Thoracic aorta (tissue), 2 donors: Measurements from ENCODE around the gene HSPA8. TPM values are rescaled to one million over a fixed set of nuclear protein-coding genes. Genes with fewer than 3 reads are reported as not detected.
A peak's percentile ranks its signal among the peaks of the same experiment; 100 is the strongest.

Source experiments
- ATAC-seq: fragments of 150-250 bp; one replicate; pipeline ENCODE4 v1.8.0; 2017; ENCODE audit warnings: low read depth; ENCODE audit not compliant: insufficient number of reproducible peaks, low FRiP score
- DNase-seq: peaks from one replicate; pipeline ENCODE4 v3.0.0-alpha.2; 2020; ENCODE audit warnings: low spot score
- H3K27ac ChIP-seq, 2 donors: fragments of 200-600 bp; sonication (generic); 1 replicate in 1 of 2; 2 replicates in 1 of 2; pipeline ENCODE4 v1.5.1; 2016; ENCODE audit warnings: mild to moderate bottlenecking in 2 of 2, moderate library complexity in 2 of 2
- H3K27me3 ChIP-seq: fragments of 200-600 bp; sonication (generic); replicated peaks from 2 replicates; pipeline ENCODE4 v1.6.0; 2016; ENCODE audit warnings: mild to moderate bottlenecking; ENCODE audit not compliant: insufficient read depth
- H3K36me3 ChIP-seq: fragments of 200-600 bp; sonication (generic); one replicate; pipeline ENCODE4 v1.5.1; 2016
- H3K4me1 ChIP-seq, 2 donors: fragments of 200-600 bp; sonication (generic); 1 replicate in 1 of 2; 2 replicates in 1 of 2; pipeline versions ENCODE4 v1.5.1 to v1.6.0; 2016; ENCODE audit warnings: low read depth in 2 of 2, mild to moderate bottlenecking in 1 of 2; ENCODE audit not compliant: control insufficient read depth in 1 of 2
- H3K4me3 ChIP-seq: fragments of 200-600 bp; sonication (generic); 2 replicates; pipeline ENCODE4 v1.5.1; 2016; ENCODE audit warnings: mild to moderate bottlenecking
- H3K9me3 ChIP-seq: fragments of 200-600 bp; sonication (generic); 2 replicates; pipeline ENCODE4 v1.5.1; 2016
- total RNA-seq, 2 donors: library from RNA; depleted of rRNA; stranded (reverse); fragments of >200 nt; gene quantifications; one replicate each; pipeline versions ENCODE4 v1.1.0 to v1.2.3, GENCODE V29; 2016
- TF ChIP-seq, protein P1 (sequence below): fragments of 200-600 bp; sonication (generic); IDR thresholded peaks from one replicate; pipeline ENCODE4 v1.5.1; 2019; ENCODE audit warnings: antibody characterized with exemption

The HSPA8 gene
- total RNA-seq, 2 donors from 2014 or later, result 728 to 947 TPM

DNA sequence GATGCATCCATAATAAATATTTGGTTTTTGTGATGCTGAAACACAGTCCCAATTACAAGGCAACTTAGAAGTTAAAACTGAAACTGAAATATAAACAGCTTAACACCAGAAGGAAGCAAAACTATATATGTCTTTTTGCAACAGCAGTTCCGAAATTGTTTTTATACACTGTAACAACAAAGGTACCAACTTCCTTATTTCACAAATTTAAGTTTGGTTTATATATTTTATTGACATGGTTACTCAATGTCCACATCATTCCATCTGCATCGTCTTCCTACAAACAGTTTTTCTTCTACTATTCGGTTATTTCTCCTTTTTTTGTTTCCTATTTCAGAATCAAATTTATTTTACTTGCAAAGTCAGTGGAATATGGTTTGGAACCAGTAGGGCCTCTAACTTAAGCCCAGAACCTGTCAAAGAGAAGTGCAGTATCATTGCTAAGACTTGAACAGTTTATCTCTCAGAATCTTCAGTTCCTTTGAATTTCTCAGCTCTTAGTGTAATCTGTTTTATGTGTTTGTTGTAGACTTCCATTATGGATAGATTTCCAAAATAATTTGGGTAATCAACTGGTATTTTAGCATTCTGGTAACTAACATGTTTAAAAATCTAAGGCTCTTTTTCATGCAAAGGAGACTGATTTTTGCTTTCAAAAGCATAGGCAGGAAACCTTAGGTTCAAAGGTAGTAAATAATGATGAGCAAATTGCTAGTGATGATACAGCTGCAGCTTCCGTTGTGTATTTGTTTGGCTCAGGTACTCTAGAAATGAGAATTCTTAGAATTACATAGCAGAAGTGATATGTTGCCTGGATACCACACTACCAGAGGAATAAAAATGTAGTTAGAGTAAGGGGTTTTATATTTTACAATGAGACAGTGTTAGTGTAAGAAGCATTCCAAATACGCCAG lies 8.2 kb upstream of the HSPA8 start:
- Histone ChIP-seq H3K27me3 (no peaks in the 10 kb centered on the region), H3K9me3 (no peaks in the 10 kb centered on the region), H3K27ac (peak overlapping the region in 1 of 2 donors; percentile 46), H3K4me3 (peak overlapping the region; percentile 40), H3K4me1 (peaks cover 0 to 30% of the 10 kb centered on the region in 2 donors), H3K36me3 (peaks cover 13% of the 10 kb centered on the region)
- ATAC-seq (no peak), DNase-seq (no peak)
- TF ChIP-seq, protein P1, sequence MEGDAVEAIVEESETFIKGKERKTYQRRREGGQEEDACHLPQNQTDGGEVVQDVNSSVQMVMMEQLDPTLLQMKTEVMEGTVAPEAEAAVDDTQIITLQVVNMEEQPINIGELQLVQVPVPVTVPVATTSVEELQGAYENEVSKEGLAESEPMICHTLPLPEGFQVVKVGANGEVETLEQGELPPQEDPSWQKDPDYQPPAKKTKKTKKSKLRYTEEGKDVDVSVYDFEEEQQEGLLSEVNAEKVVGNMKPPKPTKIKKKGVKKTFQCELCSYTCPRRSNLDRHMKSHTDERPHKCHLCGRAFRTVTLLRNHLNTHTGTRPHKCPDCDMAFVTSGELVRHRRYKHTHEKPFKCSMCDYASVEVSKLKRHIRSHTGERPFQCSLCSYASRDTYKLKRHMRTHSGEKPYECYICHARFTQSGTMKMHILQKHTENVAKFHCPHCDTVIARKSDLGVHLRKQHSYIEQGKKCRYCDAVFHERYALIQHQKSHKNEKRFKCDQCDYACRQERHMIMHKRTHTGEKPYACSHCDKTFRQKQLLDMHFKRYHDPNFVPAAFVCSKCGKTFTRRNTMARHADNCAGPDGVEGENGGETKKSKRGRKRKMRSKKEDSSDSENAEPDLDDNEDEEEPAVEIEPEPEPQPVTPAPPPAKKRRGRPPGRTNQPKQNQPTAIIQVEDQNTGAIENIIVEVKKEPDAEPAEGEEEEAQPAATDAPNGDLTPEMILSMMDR, result no peak

DNA sequence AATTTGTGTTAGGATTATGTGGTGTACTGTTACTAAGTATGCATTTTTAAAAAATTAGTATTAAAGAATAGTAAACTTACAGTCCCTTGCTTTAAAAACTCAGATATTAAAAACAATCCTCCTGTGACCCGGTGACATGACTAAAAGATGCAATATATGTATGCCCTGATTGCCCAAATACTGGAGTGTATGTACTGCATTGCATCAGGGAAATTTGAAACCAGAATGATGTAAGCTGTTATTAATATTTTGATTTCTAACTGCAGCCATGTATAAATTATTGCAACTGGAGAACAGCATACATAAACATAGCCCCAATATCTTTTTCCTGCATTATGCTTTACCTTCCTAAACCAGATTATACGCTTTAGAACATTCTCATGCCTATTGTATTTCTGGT lies 3.7 kb upstream of the HSPA8 start:
- H3K4me3 ChIP-seq, result no peak overlapping the region
- no peaks in the 10 kb centered on the region for H3K9me3 ChIP-seq
- H3K4me1 ChIP-seq, result peaks cover 8 to 52% of the 10 kb centered on the region in 2 donors
- ATAC-seq (no peak), DNase-seq (no peak)
- TF ChIP-seq, protein P1, result no peak
- H3K27me3 ChIP-seq, result no peaks in the 10 kb centered on the region
- H3K36me3 ChIP-seq, result no peaks in the 10 kb centered on the region
- no peak overlapping the region for H3K27ac ChIP-seq

DNA sequence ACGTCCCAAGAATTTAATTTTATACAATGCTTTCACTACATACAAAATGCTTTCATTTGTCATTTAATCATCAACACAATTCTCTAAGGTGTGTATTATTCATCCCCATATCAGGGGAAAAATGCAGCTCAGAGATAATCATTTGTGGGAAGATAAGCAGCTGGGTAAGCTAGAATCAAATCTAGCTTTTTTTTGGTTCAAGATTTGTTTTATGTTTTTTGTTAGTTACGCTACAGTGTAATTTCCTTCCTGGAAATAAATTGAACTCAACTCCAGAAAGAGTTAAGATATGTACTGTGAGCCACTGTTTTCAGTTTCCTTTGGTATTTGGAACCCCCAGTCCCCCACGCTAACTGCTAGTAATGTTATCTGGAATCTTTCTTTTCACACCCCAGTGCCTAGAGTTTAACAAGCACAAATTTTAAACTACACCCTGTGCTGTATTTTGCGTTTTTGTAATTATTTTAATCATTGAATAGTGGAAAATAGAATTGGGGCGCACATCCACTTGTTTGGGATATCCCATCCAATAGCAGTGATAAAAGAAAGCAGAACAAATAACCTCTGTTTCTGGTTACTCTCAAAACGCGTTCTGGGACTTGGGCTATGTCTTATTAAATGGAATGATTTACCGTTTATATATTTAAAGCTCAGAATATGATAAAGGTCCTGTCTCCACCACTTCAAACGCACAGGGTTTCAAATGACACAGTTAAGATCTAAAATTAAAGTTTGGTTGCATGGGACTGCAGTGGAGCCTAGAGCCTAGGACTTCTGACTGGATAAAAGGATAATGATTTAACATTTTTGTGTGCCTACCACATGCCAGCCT lies 2.1 kb upstream of the HSPA8 start:
- ATAC-seq (no peak), DNase-seq (no peak)
- H3K4me1 ChIP-seq, result peaks cover 22 to 55% of the 10 kb centered on the region in 2 donors
- H3K4me3 ChIP-seq, result peak overlapping the region; percentile 76
- H3K36me3 ChIP-seq, result peaks cover 14% of the 10 kb centered on the region
- peak overlapping the region; percentile 99 to 100 for H3K27ac ChIP-seq
- no peaks in the 10 kb centered on the region for H3K9me3 ChIP-seq
- no peaks in the 10 kb centered on the region for H3K27me3 ChIP-seq
- TF ChIP-seq, protein P1, result no peak

DNA sequence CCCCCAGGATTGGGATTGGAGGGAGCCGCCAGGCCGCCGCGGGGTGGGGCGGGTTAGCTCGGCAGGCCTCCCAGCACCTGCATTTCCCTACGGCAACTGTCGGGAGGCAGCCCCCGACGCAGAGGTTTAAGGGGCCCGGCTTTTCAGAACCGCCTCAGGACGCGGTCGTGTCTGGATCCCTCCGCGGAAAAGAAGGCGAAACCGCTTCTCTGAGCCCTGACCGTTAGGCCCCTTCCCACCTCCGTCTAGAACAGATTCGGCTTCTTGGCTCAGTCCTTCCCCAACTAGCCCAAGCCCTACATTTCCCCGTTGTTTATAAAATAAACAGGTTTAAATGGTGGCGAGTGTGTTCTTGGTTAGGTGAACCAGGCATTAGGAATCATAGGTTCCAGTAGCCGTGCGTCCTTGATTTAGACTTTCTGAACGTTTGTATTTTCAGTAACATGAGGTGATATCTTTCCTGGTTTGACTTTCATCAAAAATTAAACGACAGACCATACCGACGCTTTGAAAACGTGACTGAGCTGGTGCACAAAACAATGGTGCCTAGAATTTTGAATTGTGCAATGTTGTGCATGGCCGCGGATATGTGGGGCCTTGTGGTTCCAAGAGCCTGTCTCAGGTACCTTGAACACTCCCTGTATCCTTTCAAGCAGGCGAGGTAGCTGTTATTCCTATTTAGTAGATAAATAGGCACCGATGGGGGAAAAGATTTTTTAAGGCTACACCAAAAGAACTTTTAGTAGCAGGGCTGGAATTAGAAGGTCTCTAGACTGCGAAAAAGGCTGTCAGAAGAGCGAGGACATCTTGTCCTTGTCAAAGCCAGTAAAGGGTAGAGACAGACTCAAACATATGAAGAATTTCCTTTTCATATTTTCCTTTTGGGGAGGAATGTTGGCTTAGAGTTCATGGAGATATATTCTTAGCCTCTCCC lies 1.2 kb upstream of the HSPA8 start:
- DNase-seq (no peak), ATAC-seq (no peak)
- Histone ChIP-seq H3K36me3 (peaks cover 23% of the 10 kb centered on the region), H3K27me3 (no peaks in the 10 kb centered on the region), H3K27ac (peak overlapping the region; percentile 99 to 100), H3K4me3 (peak overlapping the region; percentile 76), H3K4me1 (peaks cover 31 to 56% of the 10 kb centered on the region in 2 donors), H3K9me3 (no peaks in the 10 kb centered on the region)
- TF ChIP-seq, protein P1, result no peak
